Measurements from ENCODE around the gene SLC30A1.

GRCh38 chr1:211579440-211580302 lies 710 bp upstream of the SLC30A1 start:
- TF ChIP-seq CTCF (IDR thresholded peaks at IDR 0.05; ENCODE audit: insufficient read depth, low read length, poor library complexity, severe bottlenecking): no peak
- no peak for TF ChIP-seq EZH2phosphoT487 (conservative IDR thresholded peaks at IDR 0.05; ENCODE audit: low read length)

Measured in SU-DHL-6 (cell line).